NCI-H460 (cell line): ENCODE data around the gene MLYCD. TPM values are rescaled to one million over a fixed set of nuclear protein-coding genes. Genes with fewer than 3 reads are reported as not detected.

ENCODE experiments used
- DNase-seq: peaks from one replicate; pipeline ENCODE4 v3.0.0-alpha.2; 2016; ENCODE audit warnings: low read depth; ENCODE audit errors: extremely low read depth
- total RNA-seq: library from RNA; depleted of rRNA; stranded (reverse); fragments of >200 nt; shearing (Covaris generic); gene quantifications from 2 replicates; pipeline ENCODE4 v1.2.3, GENCODE V29; 2014

MLYCD gene
- total RNA-seq, 1 experiment from 2014 or later, result 1.6 TPM

- peak; percentile 93 for DNase-seq
Measured at GRCh38 chr16:83952940-83953795, 54.3 kb downstream of the MLYCD start, which contains the start of gene OSGIN1. Gene OSGIN1 (plus strand): TSS chr16:83953240. CDS start chr16:83957672, 4,432 bp downstream.

GRCh38 chr16:83953796-83954576 lies 55.1 kb downstream of the MLYCD start:
- peak; percentile 45 for DNase-seq

DNA sequence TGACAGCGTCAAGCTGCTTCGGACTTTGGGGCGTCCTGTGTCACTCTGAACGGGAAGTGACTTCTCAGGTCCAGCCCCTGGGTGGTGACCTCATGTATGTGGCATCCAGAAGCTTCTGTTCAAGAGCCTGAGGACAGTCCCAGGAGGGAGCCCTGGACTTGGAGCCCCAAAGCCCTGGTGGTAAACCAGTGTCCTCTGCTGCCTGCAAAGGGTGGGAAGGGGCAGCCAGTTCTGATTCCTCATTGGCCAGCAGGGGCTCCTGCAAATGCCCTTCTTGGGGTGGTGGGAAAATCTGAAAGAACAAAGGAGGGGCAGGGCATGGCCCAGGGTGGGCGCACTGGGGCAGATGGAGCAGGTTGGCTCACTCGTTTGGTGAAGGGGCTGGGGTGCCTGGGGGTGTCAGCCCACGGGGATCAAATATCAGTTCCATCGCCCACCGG lies 55.7 kb downstream of the MLYCD start:
- no peak for DNase-seq

DNA sequence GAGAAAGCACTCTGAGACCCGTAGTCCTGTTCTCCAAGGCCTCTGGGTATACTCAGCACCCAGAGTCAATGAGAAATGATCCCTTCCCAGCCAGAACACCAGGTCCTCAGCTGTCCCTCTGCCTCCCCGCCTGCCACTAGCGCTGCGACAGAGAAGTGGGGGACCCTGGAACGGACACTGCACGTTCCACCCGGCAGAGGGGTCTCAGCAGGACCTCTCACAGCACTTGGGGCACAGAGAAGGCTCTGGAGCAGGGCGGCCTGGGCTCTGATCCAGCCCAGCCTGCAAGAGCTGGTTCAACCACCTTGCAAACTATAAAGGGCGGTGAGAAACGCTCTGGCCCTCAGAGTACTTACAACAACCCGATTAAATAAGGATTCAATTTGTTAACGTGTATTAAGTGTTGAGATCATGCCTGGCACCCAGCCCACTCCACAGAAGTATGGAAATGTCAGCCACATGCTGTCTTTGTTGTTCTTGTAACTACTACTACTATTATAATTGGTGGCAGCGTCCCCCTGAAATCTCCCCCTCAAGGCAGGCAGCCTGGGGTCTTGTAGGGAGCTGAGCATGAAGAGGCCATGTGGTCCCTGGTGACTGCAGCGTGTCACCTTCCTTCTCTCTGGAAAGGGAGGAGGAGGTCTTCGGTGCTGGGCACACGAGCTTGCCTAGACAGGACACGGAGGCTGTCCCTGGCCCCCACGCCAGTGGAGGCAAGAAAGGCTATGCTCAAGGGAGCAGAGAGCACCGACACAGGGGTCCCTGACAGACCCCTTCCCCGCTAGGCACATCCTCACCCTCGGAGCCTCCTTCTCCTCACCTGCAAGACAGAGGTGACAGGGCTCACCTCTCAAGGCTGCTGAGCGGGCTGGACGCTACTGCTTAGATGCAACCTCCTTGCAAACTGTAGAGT lies 56.6 kb downstream of the MLYCD start:
- no peak for DNase-seq

GRCh38 chr16:83956336-83957289 lies 57.7 kb downstream of the MLYCD start:
- DNase-seq, result peak; percentile 61

DNA sequence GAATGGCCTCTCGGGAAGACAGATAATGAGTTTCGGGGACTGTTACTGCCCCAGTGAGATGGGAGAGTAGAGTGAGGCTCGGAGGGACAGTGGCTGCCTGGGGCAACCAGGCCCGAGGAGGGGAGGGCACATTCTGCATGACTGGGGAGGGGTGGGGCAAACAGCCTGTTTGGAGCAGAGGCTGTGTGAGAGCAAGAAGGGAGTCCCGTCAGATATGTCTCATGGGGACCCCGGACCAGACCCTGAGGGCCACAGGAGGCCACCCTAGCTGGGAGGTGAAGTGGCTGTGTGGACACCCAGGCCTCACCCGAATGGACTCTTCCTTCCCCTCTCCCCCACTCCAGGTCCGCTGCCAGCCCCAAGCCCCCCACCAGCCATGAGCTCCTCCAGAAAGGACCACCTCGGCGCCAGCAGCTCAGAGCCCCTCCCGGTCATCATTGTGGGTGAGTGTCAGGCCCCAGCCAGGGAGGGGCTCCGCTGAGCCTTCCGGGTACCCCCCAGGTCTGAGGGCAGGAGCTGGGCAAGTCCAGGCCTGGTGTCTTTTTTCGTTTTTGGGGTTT lies 58.5 kb downstream of the MLYCD start:
- no peak for DNase-seq

GRCh38 chr16:83958137-83958845 lies 59.4 kb downstream of the MLYCD start:
- no peak for DNase-seq

DNA sequence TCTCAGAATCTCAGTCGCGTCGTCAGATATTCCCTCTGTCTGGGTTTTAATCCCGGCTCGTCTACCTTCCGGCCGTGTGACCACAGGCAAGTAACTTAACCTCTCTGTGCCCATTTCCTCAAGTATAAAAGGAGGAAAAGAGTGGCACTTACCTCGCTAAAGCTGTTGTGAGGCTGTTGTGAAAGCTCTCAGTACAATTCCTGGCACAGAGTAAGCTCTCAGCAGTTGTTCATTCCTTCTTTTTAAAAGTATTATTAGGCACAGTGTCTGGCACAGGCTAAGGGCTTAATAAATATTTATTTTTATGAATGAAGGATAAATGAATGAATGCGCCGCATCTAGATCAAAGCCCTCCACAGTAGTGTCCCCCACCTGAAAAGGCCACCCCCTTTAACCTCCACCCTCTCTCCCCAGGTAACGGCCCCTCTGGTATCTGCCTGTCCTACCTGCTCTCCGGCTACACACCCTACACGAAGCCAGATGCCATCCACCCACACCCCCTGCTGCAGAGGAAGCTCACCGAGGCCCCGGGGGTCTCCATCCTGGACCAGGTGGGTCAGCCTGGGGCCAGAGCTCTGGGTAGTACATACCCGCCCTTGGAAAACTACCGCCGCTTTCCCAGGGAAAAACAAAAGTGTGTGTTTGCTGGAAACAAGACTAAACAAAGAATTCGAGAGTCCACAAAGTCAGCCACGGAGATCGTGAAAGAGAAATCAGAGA lies 60.1 kb downstream of the MLYCD start:
- DNase-seq, result no peak

DNA sequence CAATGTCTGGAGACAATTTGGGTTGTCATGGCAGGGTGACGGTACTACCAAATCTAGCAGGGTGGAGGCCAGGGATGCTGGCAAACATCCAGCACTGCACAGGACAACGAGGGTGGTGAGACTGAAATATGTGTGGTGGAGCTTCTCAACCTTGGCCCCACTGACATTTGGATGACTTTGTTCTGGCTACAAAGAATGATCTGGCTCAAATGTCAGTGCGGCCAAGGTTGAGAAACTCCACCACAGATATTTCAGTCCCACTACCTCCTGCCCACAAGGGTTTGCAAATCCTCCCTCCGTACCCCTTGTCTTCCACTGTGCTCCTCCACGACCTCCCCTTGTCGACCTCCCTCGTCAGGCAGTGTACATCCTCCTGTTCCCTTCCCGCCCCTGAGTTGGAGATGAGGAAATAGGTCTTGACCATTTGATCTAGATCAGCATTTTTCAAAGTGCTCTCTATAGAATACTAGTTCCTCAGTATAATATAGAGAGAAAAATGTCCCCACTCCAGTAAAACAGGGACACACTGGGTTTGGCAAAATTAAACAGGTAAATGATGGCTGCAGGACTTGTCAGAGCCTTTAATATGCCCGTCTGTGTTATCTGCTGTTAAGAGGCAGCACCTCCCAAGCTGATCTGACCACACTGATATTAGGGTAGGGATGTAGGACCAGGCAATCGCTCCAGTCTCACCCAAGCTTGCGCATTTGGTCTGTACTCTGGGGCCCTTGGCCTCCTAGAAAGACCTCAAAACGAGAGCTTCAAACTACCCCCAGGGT lies 60.9 kb downstream of the MLYCD start:
- DNase-seq, result no peak

GRCh38 chr16:83960521-83961249 lies 61.8 kb downstream of the MLYCD start:
- DNase-seq, result no peak

DNA sequence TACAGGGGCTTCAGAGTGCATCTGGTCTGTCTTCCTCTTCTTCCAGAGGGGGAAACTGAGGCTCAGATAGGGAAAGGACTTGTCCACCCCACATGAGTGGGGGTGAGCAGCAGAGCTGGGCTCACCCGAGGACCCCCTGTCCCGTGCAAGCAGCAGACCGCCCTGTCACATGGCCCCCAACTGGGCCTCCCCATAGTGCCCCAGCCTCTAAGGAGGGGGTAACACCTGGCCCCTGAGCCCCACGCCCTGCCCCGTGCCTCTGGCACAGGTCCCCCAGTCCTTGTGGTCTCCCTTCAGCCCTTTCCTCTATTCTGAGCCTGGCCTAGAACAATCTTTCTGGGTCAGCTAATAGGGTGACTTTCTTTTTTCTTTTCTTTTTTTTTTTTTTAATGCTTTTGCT lies 62.7 kb downstream of the MLYCD start:
- no peak for DNase-seq

DNA sequence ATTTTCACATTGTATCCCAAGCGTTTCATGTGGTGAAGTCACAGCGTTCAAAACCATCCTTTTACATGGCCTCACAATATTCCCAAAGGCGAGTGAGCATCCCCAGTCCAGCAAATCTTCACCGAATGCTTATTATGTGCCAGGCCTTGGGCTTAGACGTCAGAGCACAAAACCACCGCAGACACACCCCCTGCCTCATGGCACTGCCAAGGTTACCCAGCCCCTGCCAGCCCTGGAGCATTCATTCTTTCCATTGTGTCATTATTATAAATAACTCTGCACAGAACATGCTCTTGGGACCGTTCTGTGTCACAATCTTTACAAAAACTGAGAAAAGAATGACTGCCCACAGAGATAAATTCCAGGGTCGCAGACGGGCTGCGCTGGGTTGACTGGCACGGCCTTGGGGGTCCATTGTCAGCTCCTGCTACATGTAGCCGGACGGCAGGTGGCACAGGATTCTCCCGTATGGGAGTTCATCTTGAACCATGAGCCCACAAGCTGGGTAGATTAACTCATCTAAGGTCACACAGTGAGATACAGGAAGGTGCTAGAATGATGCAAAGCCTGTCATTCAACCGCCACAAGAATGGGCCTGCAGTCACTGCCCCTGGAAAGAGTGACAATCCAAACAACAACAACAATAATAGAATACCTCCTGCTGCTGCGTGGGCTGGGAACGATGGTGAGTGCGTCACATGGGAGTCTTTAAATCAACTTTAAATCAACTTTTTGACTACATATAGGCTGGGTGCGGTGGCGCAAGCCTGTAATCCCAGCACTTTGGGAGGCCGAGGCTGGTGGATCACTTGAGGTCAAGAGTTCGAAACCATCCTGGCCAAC lies 64.6 kb downstream of the MLYCD start:
- no peak for DNase-seq

- DNase-seq, result no peak
Measured at GRCh38 chr16:83964684-83965443, 65.9 kb downstream of the MLYCD start.

DNA sequence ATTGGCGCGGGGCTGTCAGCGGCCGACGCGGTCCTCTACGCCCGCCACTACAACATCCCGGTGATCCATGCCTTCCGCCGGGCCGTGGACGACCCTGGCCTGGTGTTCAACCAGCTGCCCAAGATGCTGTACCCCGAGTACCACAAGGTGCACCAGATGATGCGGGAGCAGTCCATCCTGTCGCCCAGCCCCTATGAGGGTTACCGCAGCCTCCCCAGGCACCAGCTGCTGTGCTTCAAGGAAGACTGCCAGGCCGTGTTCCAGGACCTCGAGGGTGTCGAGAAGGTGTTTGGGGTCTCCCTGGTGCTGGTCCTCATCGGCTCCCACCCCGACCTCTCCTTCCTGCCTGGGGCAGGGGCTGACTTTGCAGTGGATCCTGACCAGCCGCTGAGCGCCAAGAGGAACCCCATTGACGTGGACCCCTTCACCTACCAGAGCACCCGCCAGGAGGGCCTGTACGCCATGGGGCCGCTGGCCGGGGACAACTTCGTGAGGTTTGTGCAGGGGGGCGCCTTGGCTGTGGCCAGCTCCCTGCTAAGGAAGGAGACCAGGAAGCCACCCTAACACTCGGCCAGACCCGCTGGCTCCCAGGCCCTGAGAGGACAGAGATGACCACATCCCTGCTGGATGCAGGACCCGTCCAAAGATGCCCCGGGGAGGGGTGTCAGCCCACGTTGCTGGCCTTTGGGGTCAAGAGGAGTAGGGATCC lies 66.7 kb downstream of the MLYCD start:
- no peak for DNase-seq
